ENCODE measurements around the gene RAP2C.

GRCh38 chrX:132188175-132188574 is 31.1 kb downstream of the RAP2C start:
- TF ChIP-seq CTCF (IDR thresholded peaks at IDR 0.05; ENCODE audit: extremely low read depth in 1 of 2, insufficient read depth in 1 of 2, low read depth in 1 of 2, low read length in 2 of 2) (no peak), EZH2 (IDR thresholded peaks at IDR 0.05; ENCODE audit: borderline replicate concordance, low read depth, low read length, severe bottlenecking) (no peak), POLR2A (IDR thresholded peaks at IDR 0.05; ENCODE audit: low read depth, low read length) (no peak), MYC (IDR thresholded peaks at IDR 0.05; ENCODE audit: low read depth, low read length) (no peak), POLR2AphosphoS5 (IDR thresholded peaks at IDR 0.05; ENCODE audit: insufficient read depth, low read depth, low read length) (no peak), FOS (IDR thresholded peaks at IDR 0.05; ENCODE audit: borderline replicate concordance, insufficient read depth, low read length) (no peak), MAX (IDR thresholded peaks at IDR 0.05; ENCODE audit: insufficient read depth, insufficient read length) (no peak)
